Stimulated activated memory B cell treated with anti-CD40 and anti-IgM and Interleukin-4, amounts not matched to agents 10 μg/mL and 1 μg/mL and 100 μg/mL, for 72 hours (primary cell): Measurements from ENCODE around the gene LMX1B.
"Not testable (repeated sequence)": the region's sequence is repeated elsewhere in the genome, so short reads cannot be mapped to it uniquely, and the experiment has no call there.

Experiments
- ATAC-seq: fragments of 150-1000 bp; cut with Tn5 transposase; 2 replicates; pipeline ENCODE4 v1.10.0; 2021
- H3K27ac Mint-ChIP-seq: one replicate; pipeline ENCODE4 v1.8.0; 2022; ENCODE audit warnings: mild to moderate bottlenecking, mixed read lengths
- H3K27me3 Mint-ChIP-seq: one replicate; pipeline ENCODE4 v1.8.0; 2022; ENCODE audit warnings: mixed read lengths
- H3K36me3 Mint-ChIP-seq: one replicate; pipeline ENCODE4 v1.8.0; 2022; ENCODE audit warnings: mixed read lengths
- H3K4me1 Mint-ChIP-seq: one replicate; pipeline ENCODE4 v1.8.0; 2022; ENCODE audit warnings: mixed read lengths
- H3K4me3 Mint-ChIP-seq: one replicate; pipeline ENCODE4 v1.8.0; 2022; ENCODE audit warnings: mild to moderate bottlenecking, moderate library complexity, mixed read lengths
- H3K9me3 Mint-ChIP-seq: one replicate; pipeline ENCODE4 v1.8.0; 2022; ENCODE audit warnings: mixed read lengths

LMX1B gene

DNA sequence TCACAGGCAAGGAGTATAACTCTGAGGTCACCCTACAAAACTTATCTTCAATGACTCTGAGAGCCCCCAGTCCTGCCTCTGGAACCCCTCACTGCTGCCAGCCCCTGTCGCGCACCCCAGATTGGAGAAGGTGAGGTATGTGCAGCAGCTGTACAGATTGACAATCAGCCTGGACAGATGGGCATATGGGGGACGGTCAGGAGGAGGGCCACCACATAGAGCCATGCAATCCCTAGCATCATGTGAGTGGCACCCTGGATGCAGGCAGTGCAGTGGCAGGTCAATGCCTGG, 90.1 kb downstream of the LMX1B start:
- ATAC-seq, result no peak
- H3K27me3 Mint-ChIP-seq, result peaks cover 61% of the 10 kb centered on the region
- no peaks in the 10 kb centered on the region for H3K36me3 Mint-ChIP-seq
- H3K27ac Mint-ChIP-seq, result no peak overlapping the region
- H3K4me1 Mint-ChIP-seq, result peaks cover 21% of the 10 kb centered on the region
- H3K4me3 Mint-ChIP-seq, result no peak overlapping the region
- no peaks in the 10 kb centered on the region for H3K9me3 Mint-ChIP-seq

DNA sequence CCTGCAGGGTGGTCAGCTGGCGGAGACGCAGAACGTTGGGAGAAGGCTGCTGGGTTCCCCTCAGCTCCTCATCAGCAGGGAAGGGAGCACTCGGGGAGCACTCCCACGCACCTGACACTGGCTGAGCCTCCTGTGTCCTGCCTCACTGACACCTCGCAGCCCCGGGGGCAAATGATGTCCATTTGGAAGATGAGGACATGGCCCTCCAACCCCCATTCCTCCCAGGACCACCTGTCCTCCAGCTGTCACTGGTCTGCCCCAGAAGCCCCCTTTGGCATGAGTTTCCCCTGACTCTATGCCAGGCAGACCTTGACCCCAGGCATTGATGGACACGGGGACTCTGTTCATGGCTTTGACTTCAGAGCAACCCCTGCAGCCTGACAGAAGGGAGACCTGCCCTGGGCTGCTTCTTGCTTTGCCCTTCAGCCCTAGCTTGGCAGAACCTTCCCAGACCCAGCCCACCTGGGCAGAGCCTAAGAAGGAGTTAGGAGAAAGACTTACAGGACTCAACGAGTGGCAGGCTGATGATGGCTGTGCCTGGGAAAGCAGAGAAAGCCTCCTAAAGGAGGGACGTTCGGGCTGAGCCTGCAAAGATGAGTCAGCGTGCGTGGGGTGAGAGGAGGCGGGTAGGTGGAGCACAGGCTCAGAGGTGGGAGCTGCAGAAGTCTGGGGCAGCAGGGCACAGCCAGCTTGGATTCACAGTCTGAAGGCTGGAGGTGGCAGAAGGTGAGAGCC, 90.6 kb downstream of the LMX1B start:
- no peak overlapping the region for H3K4me3 Mint-ChIP-seq
- H3K27ac Mint-ChIP-seq, result no peak overlapping the region
- no peaks in the 10 kb centered on the region for H3K9me3 Mint-ChIP-seq
- H3K36me3 Mint-ChIP-seq, result no peaks in the 10 kb centered on the region
- ATAC-seq, result no peak
- peaks cover 21% of the 10 kb centered on the region for H3K4me1 Mint-ChIP-seq
- peaks cover 61% of the 10 kb centered on the region for H3K27me3 Mint-ChIP-seq

DNA sequence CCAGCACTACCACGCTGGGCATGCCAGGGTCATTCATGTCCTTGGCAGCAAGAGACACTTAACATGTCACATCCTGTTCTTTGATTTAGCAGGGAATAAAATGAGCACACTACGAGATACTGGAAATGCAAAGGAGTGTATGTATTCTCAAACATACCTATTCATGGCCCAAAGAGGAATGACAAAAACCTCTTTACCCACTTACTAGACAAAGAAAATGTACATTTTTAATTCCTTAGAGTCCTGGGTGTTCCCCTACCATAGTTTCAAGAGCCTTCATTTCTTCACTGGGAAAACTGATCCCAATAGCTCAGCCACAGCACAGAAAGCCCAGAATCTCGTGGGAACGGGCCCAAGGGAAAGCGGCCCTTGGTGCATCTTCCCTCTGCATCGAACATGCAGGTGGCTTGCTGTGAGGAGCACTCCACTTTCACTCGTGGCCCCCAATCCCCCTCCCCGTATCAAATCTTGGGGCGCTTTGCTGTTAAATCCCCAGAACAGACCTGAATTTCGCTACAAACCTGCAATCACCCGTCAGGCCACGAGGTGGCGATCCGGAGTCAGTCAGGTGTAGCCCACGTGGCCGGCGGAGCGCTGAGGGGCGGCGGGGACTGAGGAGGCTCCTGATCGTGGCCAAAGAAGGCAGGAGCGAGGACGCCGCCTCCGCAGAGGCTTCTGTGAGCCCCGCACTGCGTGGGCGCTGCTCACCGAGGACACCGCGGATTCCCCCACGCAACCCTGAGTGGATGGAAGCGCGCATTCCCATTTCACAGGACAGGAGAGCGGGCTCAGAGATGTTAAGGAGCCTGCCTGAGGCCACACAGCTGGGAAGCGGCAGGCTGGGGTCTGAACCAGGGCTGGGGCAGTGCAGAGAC, 91.4 kb downstream of the LMX1B start:
- Mint-ChIP-seq H3K4me3 (peak overlapping the region; percentile 45), H3K9me3 (no peaks in the 10 kb centered on the region), H3K27ac (no peak overlapping the region), H3K4me1 (peaks cover 21% of the 10 kb centered on the region), H3K27me3 (peaks cover 53% of the 10 kb centered on the region), H3K36me3 (no peaks in the 10 kb centered on the region)
- ATAC-seq, result peak; percentile 73

GRCh38 chr9:126705767-126706697, 92.3 kb downstream of the LMX1B start:
- Mint-ChIP-seq H3K27me3 (peaks cover 47% of the 10 kb centered on the region), H3K4me3 (peak overlapping the region; percentile 45), H3K9me3 (no peaks in the 10 kb centered on the region), H3K36me3 (no peaks in the 10 kb centered on the region), H3K27ac (no peak overlapping the region), H3K4me1 (peaks cover 21% of the 10 kb centered on the region)
- peak; percentile 72 for ATAC-seq

GRCh38 chr9:126706698-126707053, 92.9 kb downstream of the LMX1B start:
- ATAC-seq, result no peak
- Mint-ChIP-seq H3K4me3 (no peak overlapping the region), H3K27me3 (peaks cover 40% of the 10 kb centered on the region), H3K4me1 (peaks cover 21% of the 10 kb centered on the region), H3K9me3 (no peaks in the 10 kb centered on the region), H3K36me3 (no peaks in the 10 kb centered on the region), H3K27ac (no peak overlapping the region)

GRCh38 chr9:126707083-126707482, 93.4 kb downstream of the LMX1B start:
- Mint-ChIP-seq H3K9me3 (no peaks in the 10 kb centered on the region), H3K36me3 (no peaks in the 10 kb centered on the region), H3K27ac (no peak overlapping the region), H3K4me1 (peaks cover 21% of the 10 kb centered on the region), H3K27me3 (peaks cover 36% of the 10 kb centered on the region), H3K4me3 (no peak overlapping the region)
- no peak for ATAC-seq

GRCh38 chr9:126707712-126708111, 94.0 kb downstream of the LMX1B start:
- H3K36me3 Mint-ChIP-seq, H3K27ac Mint-ChIP-seq, ATAC-seq, H3K4me3 Mint-ChIP-seq, H3K9me3 Mint-ChIP-seq: not testable (repeated sequence)
- peaks cover 30% of the 10 kb centered on the region for H3K27me3 Mint-ChIP-seq
- H3K4me1 Mint-ChIP-seq, result peaks cover 21% of the 10 kb centered on the region

DNA sequence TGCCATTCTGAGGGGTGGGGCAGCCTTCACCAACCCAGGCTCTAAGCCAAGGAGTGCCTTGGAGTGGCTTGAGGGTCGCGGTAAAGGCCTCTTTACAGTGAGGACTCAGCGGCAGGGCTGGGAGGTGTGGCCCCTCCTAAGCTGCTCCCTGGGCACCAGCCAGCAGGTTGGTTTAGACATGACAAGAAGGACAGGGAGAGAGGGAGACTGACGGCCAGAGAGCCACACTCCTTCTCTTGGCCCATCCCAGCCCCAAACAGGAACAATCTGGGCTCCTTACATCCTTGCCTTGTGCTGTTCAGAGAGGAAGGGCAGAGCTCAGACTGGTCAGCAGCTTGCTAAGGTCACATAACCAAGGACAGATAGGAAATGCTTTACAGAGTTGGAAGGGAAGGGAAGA, 94.5 kb downstream of the LMX1B start:
- ATAC-seq, result no peak
- Mint-ChIP-seq H3K4me1 (peaks cover 21% of the 10 kb centered on the region), H3K27me3 (peaks cover 25% of the 10 kb centered on the region), H3K9me3 (no peaks in the 10 kb centered on the region), H3K36me3 (no peaks in the 10 kb centered on the region), H3K27ac (no peak overlapping the region), H3K4me3 (no peak overlapping the region)

- no peak overlapping the region for H3K4me3 Mint-ChIP-seq
- H3K27me3 Mint-ChIP-seq, result peaks cover 15% of the 10 kb centered on the region
- no peaks in the 10 kb centered on the region for H3K36me3 Mint-ChIP-seq
- H3K27ac Mint-ChIP-seq, result no peak overlapping the region
- no peaks in the 10 kb centered on the region for H3K9me3 Mint-ChIP-seq
- no peak for ATAC-seq
- peaks cover 20% of the 10 kb centered on the region for H3K4me1 Mint-ChIP-seq
Measured at GRCh38 chr9:126709241-126709640, 95.5 kb downstream of the LMX1B start.

DNA sequence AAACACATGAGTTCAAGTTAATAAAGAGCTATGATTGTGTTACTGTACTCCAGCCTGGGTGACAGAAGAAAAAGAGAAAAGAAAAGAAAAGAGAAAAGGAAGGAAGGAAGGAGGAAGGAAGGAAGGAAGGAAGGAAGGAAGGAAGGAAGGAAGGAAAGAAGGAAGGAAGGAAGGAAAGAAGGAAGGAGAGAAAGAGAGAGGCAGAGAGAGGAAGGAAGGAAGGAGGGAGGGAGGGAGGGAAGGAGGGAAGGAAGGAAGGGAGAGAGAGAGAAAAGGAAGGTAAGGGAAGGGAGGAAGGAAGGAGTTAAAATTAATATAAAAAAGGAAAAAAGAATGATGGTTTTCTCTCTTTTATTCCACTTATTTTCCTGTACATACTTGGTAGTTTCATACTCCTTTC, 101.7 kb downstream of the LMX1B start:
- no peak overlapping the region for H3K4me3 Mint-ChIP-seq

GRCh38 chr9:126717441-126717840, 103.7 kb downstream of the LMX1B start:
- H3K9me3 Mint-ChIP-seq, H3K27me3 Mint-ChIP-seq, H3K36me3 Mint-ChIP-seq, ATAC-seq, H3K27ac Mint-ChIP-seq, H3K4me3 Mint-ChIP-seq: not testable (repeated sequence)
- H3K4me1 Mint-ChIP-seq, result peaks cover 36% of the 10 kb centered on the region

More for the DNA sequence above, 101.7 kb downstream of the LMX1B start:
- Mint-ChIP-seq H3K36me3 (no peaks in the 10 kb centered on the region), H3K27me3 (peaks cover 6% of the 10 kb centered on the region), H3K9me3 (no peaks in the 10 kb centered on the region), H3K4me1 (peaks cover 16% of the 10 kb centered on the region), H3K27ac (no peak overlapping the region)
- no peak for ATAC-seq

DNA sequence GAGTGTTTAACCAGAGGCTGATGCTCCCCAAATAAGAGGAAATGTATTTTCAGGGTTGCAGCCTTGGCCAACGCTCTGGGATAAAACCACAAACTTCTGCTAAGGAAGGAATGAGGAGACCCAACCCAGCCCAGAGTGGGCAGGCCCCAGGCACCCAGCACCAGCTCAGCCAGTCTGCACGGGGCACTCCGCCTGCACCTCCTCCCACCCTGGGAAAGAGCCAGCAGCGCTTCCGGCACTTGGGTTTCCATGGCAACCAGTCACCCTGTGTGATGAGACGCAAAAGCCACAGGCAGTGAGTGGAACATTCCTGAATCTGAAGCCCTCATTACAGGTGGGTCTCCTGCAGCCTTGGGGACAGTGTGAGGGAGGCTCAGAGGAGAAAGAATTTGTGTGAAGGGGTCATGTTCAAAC, 105.9 kb downstream of the LMX1B start:
- peak overlapping the region; percentile 1 for H3K4me3 Mint-ChIP-seq
- H3K9me3 Mint-ChIP-seq, result no peaks in the 10 kb centered on the region
- peaks cover 6% of the 10 kb centered on the region for H3K27me3 Mint-ChIP-seq
- peak overlapping the region; percentile 87 for H3K27ac Mint-ChIP-seq
- H3K4me1 Mint-ChIP-seq, result peaks cover 45% of the 10 kb centered on the region
- H3K36me3 Mint-ChIP-seq, result no peaks in the 10 kb centered on the region
- ATAC-seq, result peak; percentile 57

DNA sequence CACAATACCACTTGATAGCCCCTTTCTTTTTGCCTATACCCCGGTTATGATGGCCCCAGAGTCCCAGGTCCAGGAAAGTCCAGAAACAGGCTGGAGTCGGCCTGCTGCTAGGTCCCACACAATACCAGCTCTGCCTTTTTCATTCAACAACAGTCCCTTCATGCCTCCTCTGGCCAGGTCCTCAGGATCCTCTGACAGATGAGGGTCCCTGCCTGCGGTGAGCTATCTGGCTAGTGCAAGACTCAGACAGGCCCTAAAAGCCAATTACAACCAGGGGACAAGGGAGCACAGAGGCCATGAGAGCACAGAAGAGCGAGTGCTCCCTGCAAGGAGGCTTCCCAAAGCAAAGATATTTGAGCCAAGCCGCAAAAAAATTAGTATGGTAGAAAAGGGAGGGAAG, 106.3 kb downstream of the LMX1B start:
- Mint-ChIP-seq H3K4me1 (peaks cover 45% of the 10 kb centered on the region), H3K9me3 (no peaks in the 10 kb centered on the region), H3K27ac (peak overlapping the region; percentile 87), H3K4me3 (peak overlapping the region; percentile 1), H3K36me3 (no peaks in the 10 kb centered on the region), H3K27me3 (peaks cover 3% of the 10 kb centered on the region)
- no peak for ATAC-seq

- Mint-ChIP-seq H3K36me3 (no peaks in the 10 kb centered on the region), H3K9me3 (no peaks in the 10 kb centered on the region), H3K4me3 (peak overlapping the region; percentile 33), H3K4me1 (peaks cover 45% of the 10 kb centered on the region), H3K27me3 (no peaks in the 10 kb centered on the region), H3K27ac (peak overlapping the region; percentile 87)
- no peak for ATAC-seq
Measured at GRCh38 chr9:126720661-126721563, 107.2 kb downstream of the LMX1B start.
